H9 (cell line): ENCODE results near the gene AKT1S1. TPM values are rescaled to one million over a fixed set of nuclear protein-coding genes. Genes with fewer than 3 reads are reported as not detected.

Source experiments
- DNase-seq: peaks from one replicate; pipeline ENCODE4 v3.0.0-alpha.2; 2017
- H2AFZ ChIP-seq: one replicate; pipeline ENCODE4 v1.6.1; 2013; ENCODE audit warnings: mild to moderate bottlenecking, low read length, control low read depth, moderate library complexity
- H2AK5ac ChIP-seq: 2 replicates; pipeline ENCODE4 v1.6.1; 2013; ENCODE audit warnings: low read length, control low read depth, mixed read lengths; ENCODE audit not compliant: insufficient read length
- H2BK120ac ChIP-seq: one replicate; pipeline ENCODE4 v1.6.1; 2013; ENCODE audit warnings: low read depth, mild to moderate bottlenecking, low read length, control low read depth, inconsistent platforms; ENCODE audit not compliant: poor library complexity, severe bottlenecking
- H2BK12ac ChIP-seq: 2 replicates; pipeline ENCODE4 v1.6.1; 2013; ENCODE audit warnings: low read length, control low read depth, mixed read lengths, low read depth; ENCODE audit not compliant: insufficient read length
- H2BK15ac ChIP-seq: 2 replicates; pipeline ENCODE4 v1.6.1; 2013; ENCODE audit warnings: low read depth, low read length, control low read depth
- H2BK20ac ChIP-seq: one replicate; pipeline ENCODE4 v1.6.1; 2013; ENCODE audit warnings: low read depth, mild to moderate bottlenecking, low read length, control low read depth, inconsistent platforms; ENCODE audit not compliant: poor library complexity, severe bottlenecking
- H2BK5ac ChIP-seq: 2 replicates; pipeline ENCODE4 v1.6.1; 2013; ENCODE audit warnings: low read length, control low read depth, mixed read lengths; ENCODE audit not compliant: insufficient read length
- H3K14ac ChIP-seq: 2 replicates; pipeline ENCODE4 v1.6.1; 2013; ENCODE audit warnings: low read length, control low read depth; ENCODE audit not compliant: insufficient read depth
- H3K18ac ChIP-seq: 2 replicates; pipeline ENCODE4 v1.6.1; 2013; ENCODE audit warnings: low read depth, mild to moderate bottlenecking, mixed read lengths, low read length, control low read depth; ENCODE audit not compliant: insufficient read length
- H3K23ac ChIP-seq: 2 replicates; pipeline ENCODE4 v1.6.1; 2013; ENCODE audit warnings: low read length, control low read depth, mixed read lengths, low read depth; ENCODE audit not compliant: insufficient read length
- H3K23me2 ChIP-seq: 2 replicates; pipeline ENCODE4 v1.6.1; 2013; ENCODE audit warnings: low read depth, mild to moderate bottlenecking, mixed read lengths, low read length, control low read depth; ENCODE audit not compliant: insufficient read length, poor library complexity, severe bottlenecking
- H3K27ac ChIP-seq: 2 replicates; pipeline ENCODE4 v1.5.1; 2013; ENCODE audit warnings: low read length, control low read depth, mixed read lengths, low read depth; ENCODE audit not compliant: insufficient read length
- H3K27me3 ChIP-seq: 2 replicates; pipeline ENCODE4 v1.6.1; 2013; ENCODE audit warnings: low read length, control low read depth, inconsistent platforms; ENCODE audit not compliant: insufficient read depth
- H3K4ac ChIP-seq: 2 replicates; pipeline ENCODE4 v1.6.1; 2013; ENCODE audit warnings: low read depth, mild to moderate bottlenecking, control low read depth, inconsistent platforms, low read length, moderate library complexity
- H3K4me1 ChIP-seq: 2 replicates; pipeline ENCODE4 v1.6.1; 2013; ENCODE audit warnings: low read length, control low read depth, inconsistent platforms; ENCODE audit not compliant: insufficient read depth
- H3K4me2 ChIP-seq: 2 replicates; pipeline ENCODE4 v1.6.1; 2013; ENCODE audit warnings: low read length, control low read depth, mixed read lengths; ENCODE audit not compliant: insufficient read length, insufficient read depth
- H3K56ac ChIP-seq: 2 replicates; pipeline ENCODE4 v1.6.1; 2013; ENCODE audit warnings: low read depth, mild to moderate bottlenecking, mixed read lengths, low read length, control low read depth; ENCODE audit not compliant: insufficient read length
- H3K79me1 ChIP-seq: 2 replicates; pipeline ENCODE4 v1.6.1; 2013; ENCODE audit warnings: low read depth, mild to moderate bottlenecking, moderate library complexity, low read length, control low read depth, inconsistent platforms; ENCODE audit not compliant: insufficient read depth, poor library complexity, severe bottlenecking
- H3K79me2 ChIP-seq: 2 replicates; pipeline ENCODE4 v1.6.1; 2013; ENCODE audit warnings: low read length, control low read depth, inconsistent platforms; ENCODE audit not compliant: insufficient read depth
- H3K9ac ChIP-seq: 2 replicates; pipeline ENCODE4 v1.6.1; 2013; ENCODE audit warnings: low read length, control low read depth, mixed read lengths; ENCODE audit not compliant: insufficient read length; ENCODE audit errors: extremely low read depth
- H3K9me3 ChIP-seq: one replicate; pipeline ENCODE4 v1.6.1; 2013; ENCODE audit warnings: low read depth, low read length, inconsistent platforms; ENCODE audit not compliant: control insufficient read depth
- H3T11ph ChIP-seq: one replicate; pipeline ENCODE4 v1.6.1; 2013; ENCODE audit warnings: mild to moderate bottlenecking, low read length, control low read depth, inconsistent platforms
- H4K20me1 ChIP-seq: one replicate; pipeline ENCODE4 v1.6.1; 2013; ENCODE audit not compliant: control insufficient read depth, insufficient read length, insufficient read depth
- H4K5ac ChIP-seq: 2 replicates; pipeline ENCODE4 v1.6.1; 2013; ENCODE audit warnings: low read depth, mild to moderate bottlenecking, mixed read lengths, low read length, control low read depth; ENCODE audit not compliant: insufficient read length
- H4K8ac ChIP-seq: replicated peaks from 2 replicates; pipeline ENCODE4 v1.6.1; 2013; ENCODE audit warnings: low read length, control low read depth, mixed read lengths, low read depth; ENCODE audit not compliant: insufficient read length
- H4K91ac ChIP-seq: 2 replicates; pipeline ENCODE4 v1.6.1; 2013; ENCODE audit warnings: low read depth, mild to moderate bottlenecking, moderate library complexity, mixed read lengths, low read length, control low read depth; ENCODE audit not compliant: insufficient read length
- H3K27ac Mint-ChIP-seq, 3 experiments: 2 replicates in 2 of 3; 3 replicates in 1 of 3; pipeline ENCODE4 v1.8.0; 2020 to 2021; ENCODE audit warnings: mixed read lengths in 3 of 3, mild to moderate bottlenecking in 1 of 3, moderate library complexity in 1 of 3
- H3K27me3 Mint-ChIP-seq: 2 replicates; pipeline ENCODE4 v1.8.0; 2021; ENCODE audit warnings: low read depth, mild to moderate bottlenecking, moderate library complexity, mixed read lengths
- H3K36me3 Mint-ChIP-seq, 3 experiments: 2 replicates in 2 of 3; 3 replicates in 1 of 3; pipeline ENCODE4 v1.8.0; 2020 to 2021; ENCODE audit warnings: low read depth in 3 of 3, mixed read lengths in 3 of 3; ENCODE audit not compliant: insufficient read depth in 1 of 3
- H3K4me1 Mint-ChIP-seq, 2 experiments: 2 replicates each; pipeline ENCODE4 v1.8.0; 2020; ENCODE audit warnings: mixed read lengths in 2 of 2
- H3K4me3 Mint-ChIP-seq, 2 experiments: 2 replicates in 1 of 2; 3 replicates in 1 of 2; pipeline ENCODE4 v1.8.0; 2020 to 2021; ENCODE audit warnings: mild to moderate bottlenecking in 2 of 2, mixed read lengths in 2 of 2, moderate library complexity in 1 of 2
- H3K9me3 Mint-ChIP-seq, 2 experiments: 2 replicates in 1 of 2; 3 replicates in 1 of 2; pipeline ENCODE4 v1.8.0; 2020; ENCODE audit warnings: mild to moderate bottlenecking in 2 of 2, mixed read lengths in 2 of 2, moderate library complexity in 1 of 2
- WGBS: extraction: QIAGEN DNeasy Blood & Tissue Kit; methylation state at CpG from one replicate; pipeline ENCODE4 v1.1.7; 2013; ENCODE audit warnings: missing lambda C conversion rate, low lambda C conversion rate, mixed read lengths; ENCODE audit not compliant: insufficient read length; ENCODE audit errors: extremely low coverage; 5-methylcytosine and 5-hydroxymethylcytosine counted together
- total RNA-seq: library from RNA; stranded (reverse); gene quantifications from 2 replicates; pipeline ENCODE4 v1.2.1, GENCODE V29; 2021
- TF ChIP-seq, protein P1 (sequence below): fragments of 200-600 bp; sonication (generic); conservative IDR thresholded peaks from 3 replicates; pipeline ENCODE4 v1.8.0; 2021; ENCODE audit warnings: antibody characterized with exemption, mild to moderate bottlenecking

The AKT1S1 gene
- total RNA-seq, 1 experiment from 2014 or later = 43.5 TPM

DNA sequence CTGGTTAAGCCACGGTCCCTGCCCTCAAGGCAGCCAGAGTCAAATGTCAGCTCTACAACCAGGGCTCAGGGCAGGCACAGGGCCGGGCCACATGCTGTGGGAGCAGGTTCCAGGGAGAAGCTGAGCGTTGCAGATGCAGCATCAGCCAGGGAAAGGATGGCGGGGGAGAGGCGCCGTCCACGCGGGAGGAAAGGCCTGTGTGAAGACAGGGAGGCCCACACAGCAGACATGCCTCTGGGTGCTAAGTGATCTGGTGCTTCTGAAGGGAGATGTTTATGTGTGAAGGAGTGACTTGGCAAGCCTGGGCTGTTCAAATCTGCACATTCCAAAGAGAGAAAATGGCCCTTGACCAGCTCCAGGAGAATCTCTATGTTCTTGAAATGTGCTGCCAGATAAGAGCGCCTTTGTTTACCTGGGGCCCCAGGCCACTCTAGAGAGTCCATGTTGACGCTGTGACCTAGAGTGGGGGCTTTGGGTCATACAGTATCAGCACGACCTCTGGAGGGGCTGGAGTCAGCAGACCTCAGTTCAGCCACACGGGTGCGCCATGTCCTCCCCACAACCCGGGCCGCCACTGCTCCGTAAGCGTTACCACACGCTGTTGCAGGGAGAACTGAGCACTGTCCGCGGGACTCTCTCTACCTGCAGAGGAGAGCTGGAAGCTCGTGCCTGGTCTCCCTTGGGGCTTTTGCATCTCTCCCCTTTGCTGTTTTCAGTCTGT, 36.0 kb upstream of the AKT1S1 start:
- no peaks in the 10 kb centered on the region for H3K27me3 Mint-ChIP-seq
- peak overlapping the region in 2 of 3 experiments; percentile 65 to 71; a peak in 2 of 7 replicates for H3K27ac Mint-ChIP-seq
- TF ChIP-seq, protein P1, sequence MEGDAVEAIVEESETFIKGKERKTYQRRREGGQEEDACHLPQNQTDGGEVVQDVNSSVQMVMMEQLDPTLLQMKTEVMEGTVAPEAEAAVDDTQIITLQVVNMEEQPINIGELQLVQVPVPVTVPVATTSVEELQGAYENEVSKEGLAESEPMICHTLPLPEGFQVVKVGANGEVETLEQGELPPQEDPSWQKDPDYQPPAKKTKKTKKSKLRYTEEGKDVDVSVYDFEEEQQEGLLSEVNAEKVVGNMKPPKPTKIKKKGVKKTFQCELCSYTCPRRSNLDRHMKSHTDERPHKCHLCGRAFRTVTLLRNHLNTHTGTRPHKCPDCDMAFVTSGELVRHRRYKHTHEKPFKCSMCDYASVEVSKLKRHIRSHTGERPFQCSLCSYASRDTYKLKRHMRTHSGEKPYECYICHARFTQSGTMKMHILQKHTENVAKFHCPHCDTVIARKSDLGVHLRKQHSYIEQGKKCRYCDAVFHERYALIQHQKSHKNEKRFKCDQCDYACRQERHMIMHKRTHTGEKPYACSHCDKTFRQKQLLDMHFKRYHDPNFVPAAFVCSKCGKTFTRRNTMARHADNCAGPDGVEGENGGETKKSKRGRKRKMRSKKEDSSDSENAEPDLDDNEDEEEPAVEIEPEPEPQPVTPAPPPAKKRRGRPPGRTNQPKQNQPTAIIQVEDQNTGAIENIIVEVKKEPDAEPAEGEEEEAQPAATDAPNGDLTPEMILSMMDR = peak; percentile 59
- WGBS = no CpG with 5 or more reads among the region's 21 CpGs
- H2BK5ac ChIP-seq = no peak overlapping the region
- H2AK5ac ChIP-seq = no peak overlapping the region
- no peaks in the 10 kb centered on the region; the same call in 1 of the 2 replicates for H3K79me2 ChIP-seq
- H3K9me3 ChIP-seq = no peaks in the 10 kb centered on the region
- H3K4me2 ChIP-seq = no peak overlapping the region
- no peaks in the 10 kb centered on the region for H3K27me3 ChIP-seq
- no peak overlapping the region for H3T11ph ChIP-seq
- no peak overlapping the region for H4K91ac ChIP-seq
- H3K14ac ChIP-seq = no peak overlapping the region
- H4K20me1 ChIP-seq = no peaks in the 10 kb centered on the region
- peaks cover 6% of the 10 kb centered on the region for H3K79me1 ChIP-seq
- no peak overlapping the region for H3K9ac ChIP-seq
- H3K4me1 ChIP-seq = no peaks in the 10 kb centered on the region
- no peak overlapping the region for H4K8ac ChIP-seq
- H2BK12ac ChIP-seq = no peak overlapping the region
- H2BK20ac ChIP-seq = no peak overlapping the region
- H3K9me3 Mint-ChIP-seq = peaks cover 0 to 3% of the 10 kb centered on the region in 2 experiments; a peak in 1 of 5 replicates
- no peak overlapping the region for H3K4me3 Mint-ChIP-seq
- H2AFZ ChIP-seq = no peak overlapping the region
- no peak overlapping the region for H3K56ac ChIP-seq
- no peak overlapping the region for H2BK120ac ChIP-seq
- H4K5ac ChIP-seq = no peak overlapping the region
- H3K4me1 Mint-ChIP-seq = peaks cover 8 to 22% of the 10 kb centered on the region in 2 experiments
- H3K23ac ChIP-seq = no peak overlapping the region
- no peak overlapping the region for H3K27ac ChIP-seq
- peaks cover 60 to 86% (median 85%) of the 10 kb centered on the region in 3 experiments for H3K36me3 Mint-ChIP-seq
- DNase-seq = peak; percentile 74
- no peaks in the 10 kb centered on the region for H3K23me2 ChIP-seq
- H3K4ac ChIP-seq = no peak overlapping the region
- H3K18ac ChIP-seq = no peak overlapping the region
- H2BK15ac ChIP-seq = no peak overlapping the region
